Effector memory CD4-positive, alpha-beta T cell (primary cell): ENCODE data around the gene OR2T35.
"Not testable (repeated sequence)": the region's sequence is repeated elsewhere in the genome, so short reads cannot be mapped to it uniquely, and the experiment has no call there.

Experiments
- DNase-seq, 3 donors: peaks; one replicate each; pipeline ENCODE4 v3.0.0-alpha.2; 2020
- H3K27ac ChIP-seq: 2 replicates; pipeline ENCODE4 v1.7.0; 2013; ENCODE audit warnings: mild to moderate bottlenecking, low read length, moderate library complexity; ENCODE audit not compliant: insufficient read depth, poor library complexity, severe bottlenecking
- H3K27me3 ChIP-seq: replicated peaks from 2 replicates; pipeline ENCODE4 v1.7.0; 2013; ENCODE audit warnings: mild to moderate bottlenecking, low read length; ENCODE audit not compliant: insufficient read depth, control insufficient read depth, poor library complexity, severe bottlenecking
- H3K36me3 ChIP-seq: 2 replicates; pipeline ENCODE4 v1.7.0; 2013; ENCODE audit warnings: mild to moderate bottlenecking, low read length, moderate library complexity; ENCODE audit not compliant: control insufficient read depth, insufficient read depth
- H3K4me1 ChIP-seq: 2 replicates; pipeline ENCODE4 v1.7.0; 2013; ENCODE audit warnings: low read length, mild to moderate bottlenecking; ENCODE audit not compliant: control insufficient read depth, insufficient read depth, poor library complexity, severe bottlenecking
- H3K4me3 ChIP-seq: 2 replicates; pipeline ENCODE4 v1.7.0; 2013; ENCODE audit warnings: low read length, low read depth, mild to moderate bottlenecking; ENCODE audit not compliant: insufficient read depth, poor library complexity, severe bottlenecking
- H3K9me3 ChIP-seq: 2 replicates; pipeline ENCODE4 v1.7.0; 2013; ENCODE audit warnings: mild to moderate bottlenecking, low read length, moderate library complexity; ENCODE audit not compliant: control insufficient read depth

The OR2T35 gene

GRCh38 chr1:248648770-248649536 is 3.9 kb upstream of the OR2T35 start:
- not testable (repeated sequence) for H3K4me1 ChIP-seq, H3K27me3 ChIP-seq, H3K9me3 ChIP-seq, H3K36me3 ChIP-seq, H3K4me3 ChIP-seq, DNase-seq, H3K27ac ChIP-seq

GRCh38 chr1:248642971-248643651 is 2.0 kb downstream of the OR2T35 start:
- not testable (repeated sequence) for H3K27ac ChIP-seq, H3K9me3 ChIP-seq, H3K4me1 ChIP-seq, H3K4me3 ChIP-seq, DNase-seq, H3K27me3 ChIP-seq, H3K36me3 ChIP-seq

DNA sequence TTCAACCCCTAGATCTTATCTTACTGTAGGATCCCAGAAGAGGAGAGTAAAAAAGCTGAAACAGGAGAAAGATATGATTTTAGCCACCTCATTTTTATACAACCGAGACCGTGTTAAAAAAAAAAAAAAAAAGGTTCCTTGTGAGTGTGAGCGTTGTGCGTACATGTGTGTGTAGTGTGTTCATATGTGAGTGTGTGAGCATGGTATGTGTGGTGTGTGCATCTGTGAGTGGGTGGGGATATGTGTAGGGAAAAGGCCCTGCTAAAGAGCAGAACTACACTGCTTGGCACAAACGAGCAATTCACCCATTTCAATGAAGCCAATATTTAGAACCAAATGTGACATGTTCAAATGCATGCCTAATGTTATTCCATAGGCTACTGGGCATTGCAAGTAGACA is 3.5 kb downstream of the OR2T35 start:
- H3K4me1 ChIP-seq, H3K27ac ChIP-seq, H3K9me3 ChIP-seq, DNase-seq, H3K36me3 ChIP-seq, H3K27me3 ChIP-seq, H3K4me3 ChIP-seq: not testable (repeated sequence)

- H3K27me3 ChIP-seq, H3K4me1 ChIP-seq, H3K4me3 ChIP-seq, H3K36me3 ChIP-seq, DNase-seq, H3K9me3 ChIP-seq, H3K27ac ChIP-seq: not testable (repeated sequence)
Observed at GRCh38 chr1:248640906-248641305, 4.2 kb downstream of the OR2T35 start.

GRCh38 chr1:248639652-248640051 is 5.4 kb downstream of the OR2T35 start:
- H3K27ac ChIP-seq, H3K27me3 ChIP-seq, H3K4me1 ChIP-seq, H3K4me3 ChIP-seq, H3K36me3 ChIP-seq, H3K9me3 ChIP-seq, DNase-seq: not testable (repeated sequence)

DNA sequence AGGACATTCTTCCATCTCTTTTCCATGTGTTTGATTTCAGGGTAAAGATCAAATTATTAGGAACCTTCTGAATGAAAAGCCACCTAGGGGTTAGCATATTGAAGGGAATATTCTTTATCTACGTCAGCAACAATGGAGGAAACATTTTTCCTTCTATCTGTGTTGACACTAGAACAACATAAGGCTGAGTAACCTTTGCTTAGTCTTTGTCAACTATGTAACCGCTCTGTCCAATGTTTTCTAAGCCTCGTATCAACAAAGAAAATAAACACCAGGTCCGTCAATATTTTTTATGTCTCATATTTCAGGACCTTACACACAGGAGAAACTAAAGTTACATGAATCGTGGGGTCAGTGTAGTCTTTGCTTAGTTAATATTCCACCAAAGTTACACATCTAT is 8.5 kb downstream of the OR2T35 start:
- not testable (repeated sequence) for H3K4me1 ChIP-seq, H3K9me3 ChIP-seq, DNase-seq, H3K36me3 ChIP-seq, H3K27ac ChIP-seq, H3K27me3 ChIP-seq, H3K4me3 ChIP-seq

DNA sequence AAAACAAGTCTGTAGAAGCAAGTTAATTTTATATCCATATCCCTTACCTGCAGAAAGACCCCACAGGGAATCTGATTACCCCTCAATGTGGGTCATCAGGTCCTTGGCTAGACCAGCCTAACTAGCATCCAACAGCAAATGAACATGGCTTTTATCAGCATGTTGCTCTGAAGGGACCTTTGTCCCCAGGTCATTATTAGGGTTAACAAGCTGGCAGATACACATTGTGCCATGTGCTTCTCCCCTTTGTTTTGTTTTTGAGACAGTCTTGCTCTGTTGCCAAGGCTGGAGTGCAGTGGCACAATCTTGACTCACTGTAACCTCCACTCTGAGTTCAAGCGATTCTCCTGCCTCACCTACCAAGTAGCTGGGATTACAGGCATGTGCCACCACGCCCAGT is 10.1 kb downstream of the OR2T35 start, which contains the start of gene OR2T11:
Gene OR2T11 (minus strand): TSS at position 101 of the 400 bp plus-strand sequence. CDS start 7,963 bp downstream, outside the sequence.
- DNase-seq, H3K27me3 ChIP-seq, H3K9me3 ChIP-seq, H3K4me3 ChIP-seq, H3K4me1 ChIP-seq, H3K36me3 ChIP-seq, H3K27ac ChIP-seq: not testable (repeated sequence)

DNA sequence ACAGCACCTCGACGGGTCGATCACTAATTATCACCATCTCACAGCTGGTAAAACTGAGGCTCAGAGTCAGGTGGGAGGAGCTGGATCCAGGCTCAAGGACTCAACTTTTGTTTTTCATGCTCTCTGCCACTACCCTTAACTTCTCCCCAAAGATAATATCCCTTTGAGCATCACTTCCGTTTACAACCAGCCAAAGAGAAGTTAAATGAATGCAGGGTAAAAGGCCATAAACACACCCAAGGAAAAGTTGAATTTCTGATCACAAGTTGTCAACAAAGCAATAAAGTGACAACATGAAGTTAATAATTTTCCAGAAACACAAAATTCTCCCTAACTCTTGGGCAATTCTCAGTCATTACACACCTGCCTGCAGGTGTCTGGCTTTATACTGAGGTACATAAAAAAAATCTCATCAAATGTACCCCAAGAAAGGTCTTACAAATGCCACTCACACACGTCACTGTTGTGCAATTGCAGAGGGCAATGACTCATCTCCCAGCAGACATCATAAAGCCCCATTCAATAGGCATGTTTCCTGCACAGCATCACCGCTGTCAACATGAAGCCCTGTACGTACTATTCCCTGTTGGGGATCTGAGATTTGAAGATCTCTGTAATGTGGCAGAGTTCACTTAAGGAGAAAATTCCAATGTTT is 13.6 kb downstream of the OR2T35 start:
- Histone ChIP-seq H3K27me3 (no peaks in the 10 kb centered on the region), H3K9me3 (no peaks in the 10 kb centered on the region), H3K4me1 (no peaks in the 10 kb centered on the region), H3K4me3 (no peak overlapping the region), H3K36me3 (no peaks in the 10 kb centered on the region), H3K27ac (no peak overlapping the region)
- DNase-seq: no peak

GRCh38 chr1:248630551-248630950 is 14.5 kb downstream of the OR2T35 start:
- Histone ChIP-seq H3K27ac (no peak overlapping the region), H3K4me3 (no peak overlapping the region), H3K9me3 (no peaks in the 10 kb centered on the region), H3K36me3 (no peaks in the 10 kb centered on the region), H3K27me3 (no peaks in the 10 kb centered on the region), H3K4me1 (no peaks in the 10 kb centered on the region)
- no peak for DNase-seq
